Measurements from ENCODE around the gene MAP3K2.

The MAP3K2 gene

GRCh38 chr2:127382831-127383230 is 4.9 kb downstream of the MAP3K2 start:
- TF ChIP-seq CTCF (IDR thresholded peaks at IDR 0.05), result no peak
- peaks cover 36% of the 10 kb centered on the region for H3K36me3 Mint-ChIP-seq (ENCODE audit: low read depth)
- H3K4me1 Mint-ChIP-seq, result peaks cover 34% of the 10 kb centered on the region
- no peak for DNase-seq
- no peak overlapping the region for H3K4me3 Mint-ChIP-seq
- H3K27me3 Mint-ChIP-seq (ENCODE audit: low read depth, poor library complexity), result no peaks in the 10 kb centered on the region
- H3K9me3 Mint-ChIP-seq, result peaks cover 6% of the 10 kb centered on the region
- H3K27ac Mint-ChIP-seq, result no peak overlapping the region

- Mint-ChIP-seq H3K4me1 (peaks cover 31% of the 10 kb centered on the region), H3K36me3 (ENCODE audit: low read depth) (peaks cover 47% of the 10 kb centered on the region), H3K4me3 (no peak overlapping the region), H3K27me3 (ENCODE audit: low read depth, poor library complexity) (no peaks in the 10 kb centered on the region), H3K27ac (no peak overlapping the region), H3K9me3 (peaks cover 17% of the 10 kb centered on the region)
- no peak for TF ChIP-seq CTCF (IDR thresholded peaks at IDR 0.05)
- DNase-seq, result no peak
These were observed 6.0 kb downstream of the MAP3K2 start for GRCh38 chr2:127381762-127382161.

- Mint-ChIP-seq H3K36me3 (ENCODE audit: low read depth) (peaks cover 59% of the 10 kb centered on the region), H3K9me3 (peaks cover 33% of the 10 kb centered on the region), H3K27ac (no peak overlapping the region), H3K27me3 (ENCODE audit: low read depth, poor library complexity) (no peaks in the 10 kb centered on the region), H3K4me3 (no peak overlapping the region), H3K4me1 (peaks cover 12% of the 10 kb centered on the region)
- TF ChIP-seq CTCF (IDR thresholded peaks at IDR 0.05), result no peak
- no peak for DNase-seq
These were observed 7.9 kb downstream of the MAP3K2 start for GRCh38 chr2:127379712-127380355.

GRCh38 chr2:127378720-127379119 is 9.1 kb downstream of the MAP3K2 start:
- H3K27me3 Mint-ChIP-seq (ENCODE audit: low read depth, poor library complexity), result no peaks in the 10 kb centered on the region
- H3K4me3 Mint-ChIP-seq, result no peak overlapping the region
- peaks cover 9% of the 10 kb centered on the region for H3K4me1 Mint-ChIP-seq
- H3K9me3 Mint-ChIP-seq, result peaks cover 44% of the 10 kb centered on the region
- no peak for DNase-seq
- H3K36me3 Mint-ChIP-seq (ENCODE audit: low read depth), result peaks cover 62% of the 10 kb centered on the region
- TF ChIP-seq CTCF (IDR thresholded peaks at IDR 0.05), result no peak
- H3K27ac Mint-ChIP-seq, result no peak overlapping the region

GRCh38 chr2:127377262-127377661 is 10.5 kb downstream of the MAP3K2 start:
- H3K4me1 Mint-ChIP-seq, result no peaks in the 10 kb centered on the region
- no peak overlapping the region for H3K4me3 Mint-ChIP-seq
- H3K9me3 Mint-ChIP-seq, result peaks cover 58% of the 10 kb centered on the region
- H3K36me3 Mint-ChIP-seq (ENCODE audit: low read depth), result peaks cover 71% of the 10 kb centered on the region
- DNase-seq, result no peak
- H3K27me3 Mint-ChIP-seq (ENCODE audit: low read depth, poor library complexity), result no peaks in the 10 kb centered on the region
- no peak for TF ChIP-seq CTCF (IDR thresholded peaks at IDR 0.05)
- H3K27ac Mint-ChIP-seq, result no peak overlapping the region

GRCh38 chr2:127376257-127376656 is 11.5 kb downstream of the MAP3K2 start:
- DNase-seq, result no peak
- H3K27ac Mint-ChIP-seq, result no peak overlapping the region
- no peaks in the 10 kb centered on the region for H3K4me1 Mint-ChIP-seq
- TF ChIP-seq CTCF (IDR thresholded peaks at IDR 0.05), result no peak
- peaks cover 69% of the 10 kb centered on the region for H3K9me3 Mint-ChIP-seq
- no peak overlapping the region for H3K4me3 Mint-ChIP-seq
- peaks cover 81% of the 10 kb centered on the region for H3K36me3 Mint-ChIP-seq (ENCODE audit: low read depth)
- H3K27me3 Mint-ChIP-seq (ENCODE audit: low read depth, poor library complexity), result no peaks in the 10 kb centered on the region
